Medulla oblongata (tissue), 1 donor: Measurements from ENCODE around the gene ARHGEF7.
A peak's percentile ranks its signal among the peaks of the same experiment; 100 is the strongest.

Source experiments
- DNase-seq: peaks from one replicate; pipeline ENCODE4 v3.0.0-alpha.2; 2015; ENCODE audit errors: extremely low spot score

ARHGEF7 gene

GRCh38 chr13:111275995-111276618 is 161.0 kb downstream of the ARHGEF7 start:
- no peak for DNase-seq

GRCh38 chr13:111278258-111278657 is 163.1 kb downstream of the ARHGEF7 start:
- DNase-seq, result no peak

GRCh38 chr13:111278743-111279652 is 163.9 kb downstream of the ARHGEF7 start:
- DNase-seq, result no peak

- no peak for DNase-seq
Measured at GRCh38 chr13:111280226-111280625, 165.1 kb downstream of the ARHGEF7 start.

- DNase-seq, result no peak
Measured at GRCh38 chr13:111280681-111281585, 165.8 kb downstream of the ARHGEF7 start.

- peak; percentile 67 for DNase-seq
Measured at GRCh38 chr13:111281751-111282311, 166.7 kb downstream of the ARHGEF7 start.

- DNase-seq, result no peak
Measured at GRCh38 chr13:111282425-111282824, 167.3 kb downstream of the ARHGEF7 start.

- no peak for DNase-seq
Measured at GRCh38 chr13:111282997-111283396, 167.9 kb downstream of the ARHGEF7 start.

- DNase-seq, result no peak
Measured at GRCh38 chr13:111283457-111283856, 168.3 kb downstream of the ARHGEF7 start.

- no peak for DNase-seq
Measured at GRCh38 chr13:111283991-111284390, 168.9 kb downstream of the ARHGEF7 start.

GRCh38 chr13:111284565-111284964 is 169.5 kb downstream of the ARHGEF7 start:
- no peak for DNase-seq

- DNase-seq, result no peak
Measured at GRCh38 chr13:111286162-111286561, 171.1 kb downstream of the ARHGEF7 start.

GRCh38 chr13:111286749-111287148 is 171.6 kb downstream of the ARHGEF7 start:
- DNase-seq, result no peak

- DNase-seq, result no peak
Measured at GRCh38 chr13:111287201-111287600, 172.1 kb downstream of the ARHGEF7 start.

GRCh38 chr13:111288276-111288675 is 173.2 kb downstream of the ARHGEF7 start:
- no peak for DNase-seq

- DNase-seq, result no peak
Measured at GRCh38 chr13:111289251-111289650, 174.1 kb downstream of the ARHGEF7 start.

- DNase-seq, result no peak
Measured at GRCh38 chr13:111291908-111292307, 176.8 kb downstream of the ARHGEF7 start.

- DNase-seq, result no peak
Measured at GRCh38 chr13:111292710-111293485, 177.8 kb downstream of the ARHGEF7 start.

GRCh38 chr13:111295886-111296285 is 180.8 kb downstream of the ARHGEF7 start:
- DNase-seq, result no peak

- DNase-seq, result no peak
Measured at GRCh38 chr13:111296417-111296816, 181.3 kb downstream of the ARHGEF7 start.
